ENCODE results near the gene ARHGAP18.

DNA sequence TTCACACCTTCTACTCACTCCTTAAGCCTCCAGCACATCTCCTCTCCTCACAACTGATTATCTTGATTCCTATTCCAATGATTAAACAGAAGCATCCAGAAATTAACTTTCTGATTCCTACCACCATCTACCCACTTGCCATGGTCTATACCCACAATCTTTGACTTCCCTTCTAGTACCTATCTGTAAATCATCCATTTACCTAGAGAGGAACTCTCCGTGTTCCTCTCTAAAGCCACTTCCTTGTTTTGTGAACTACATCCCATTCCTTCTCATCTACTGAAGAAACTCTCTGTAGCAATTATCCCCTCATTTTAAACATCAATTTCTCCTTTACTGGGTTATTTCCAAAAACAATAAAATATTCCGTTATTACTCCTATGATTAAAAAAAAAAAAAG, 167.3 kb downstream of the ARHGAP18 start:
- TF ChIP-seq POLR2A (IDR thresholded peaks at IDR 0.05): no peak
- TF ChIP-seq, protein P1, sequence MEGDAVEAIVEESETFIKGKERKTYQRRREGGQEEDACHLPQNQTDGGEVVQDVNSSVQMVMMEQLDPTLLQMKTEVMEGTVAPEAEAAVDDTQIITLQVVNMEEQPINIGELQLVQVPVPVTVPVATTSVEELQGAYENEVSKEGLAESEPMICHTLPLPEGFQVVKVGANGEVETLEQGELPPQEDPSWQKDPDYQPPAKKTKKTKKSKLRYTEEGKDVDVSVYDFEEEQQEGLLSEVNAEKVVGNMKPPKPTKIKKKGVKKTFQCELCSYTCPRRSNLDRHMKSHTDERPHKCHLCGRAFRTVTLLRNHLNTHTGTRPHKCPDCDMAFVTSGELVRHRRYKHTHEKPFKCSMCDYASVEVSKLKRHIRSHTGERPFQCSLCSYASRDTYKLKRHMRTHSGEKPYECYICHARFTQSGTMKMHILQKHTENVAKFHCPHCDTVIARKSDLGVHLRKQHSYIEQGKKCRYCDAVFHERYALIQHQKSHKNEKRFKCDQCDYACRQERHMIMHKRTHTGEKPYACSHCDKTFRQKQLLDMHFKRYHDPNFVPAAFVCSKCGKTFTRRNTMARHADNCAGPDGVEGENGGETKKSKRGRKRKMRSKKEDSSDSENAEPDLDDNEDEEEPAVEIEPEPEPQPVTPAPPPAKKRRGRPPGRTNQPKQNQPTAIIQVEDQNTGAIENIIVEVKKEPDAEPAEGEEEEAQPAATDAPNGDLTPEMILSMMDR (IDR thresholded peaks at IDR 0.05): no peak
